Astrocyte (in vitro differentiated cells and primary cell): ENCODE results near the gene ARHGAP30.
"Not testable (repeated sequence)": the region's sequence is repeated elsewhere in the genome, so short reads cannot be mapped to it uniquely, and the experiment has no call there.

Experiments
- EZH2 ChIP-seq: IDR thresholded peaks from 2 replicates; pipeline ENCODE4 v1.6.1; 2012; ENCODE audit warnings: mild to moderate bottlenecking, low read length, inconsistent platforms; ENCODE audit not compliant: insufficient read depth
- TF ChIP-seq, protein P1 (sequence below): IDR thresholded peaks from 2 replicates; pipeline ENCODE4 v1.5.1; 2011; ENCODE audit warnings: low read depth, mild to moderate bottlenecking, inconsistent platforms, low read length, moderate library complexity; ENCODE audit not compliant: insufficient read depth

DNA sequence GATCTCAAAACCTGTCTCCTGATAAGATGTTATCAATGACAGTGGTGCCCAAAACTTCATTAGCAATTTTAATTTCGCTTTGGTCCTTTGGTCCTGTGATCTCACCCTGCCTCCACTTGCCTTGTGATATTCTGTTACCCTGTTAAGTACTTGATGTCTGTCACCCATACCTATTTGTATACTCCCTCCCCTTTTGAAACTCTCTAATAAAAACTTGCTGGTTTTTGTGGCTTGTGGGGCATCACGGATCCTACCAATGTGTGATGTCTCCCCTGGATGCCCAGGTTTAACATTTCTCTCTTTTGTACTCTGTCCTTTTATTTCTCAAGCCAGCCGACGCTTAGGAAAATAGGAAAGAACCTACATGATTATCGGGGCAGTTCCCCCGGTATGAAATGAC is 5.8 kb downstream of the ARHGAP30 start:
- TF ChIP-seq, protein P1, sequence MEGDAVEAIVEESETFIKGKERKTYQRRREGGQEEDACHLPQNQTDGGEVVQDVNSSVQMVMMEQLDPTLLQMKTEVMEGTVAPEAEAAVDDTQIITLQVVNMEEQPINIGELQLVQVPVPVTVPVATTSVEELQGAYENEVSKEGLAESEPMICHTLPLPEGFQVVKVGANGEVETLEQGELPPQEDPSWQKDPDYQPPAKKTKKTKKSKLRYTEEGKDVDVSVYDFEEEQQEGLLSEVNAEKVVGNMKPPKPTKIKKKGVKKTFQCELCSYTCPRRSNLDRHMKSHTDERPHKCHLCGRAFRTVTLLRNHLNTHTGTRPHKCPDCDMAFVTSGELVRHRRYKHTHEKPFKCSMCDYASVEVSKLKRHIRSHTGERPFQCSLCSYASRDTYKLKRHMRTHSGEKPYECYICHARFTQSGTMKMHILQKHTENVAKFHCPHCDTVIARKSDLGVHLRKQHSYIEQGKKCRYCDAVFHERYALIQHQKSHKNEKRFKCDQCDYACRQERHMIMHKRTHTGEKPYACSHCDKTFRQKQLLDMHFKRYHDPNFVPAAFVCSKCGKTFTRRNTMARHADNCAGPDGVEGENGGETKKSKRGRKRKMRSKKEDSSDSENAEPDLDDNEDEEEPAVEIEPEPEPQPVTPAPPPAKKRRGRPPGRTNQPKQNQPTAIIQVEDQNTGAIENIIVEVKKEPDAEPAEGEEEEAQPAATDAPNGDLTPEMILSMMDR = not testable (repeated sequence)
- not testable (repeated sequence) for TF ChIP-seq EZH2
